Measurements from ENCODE around the gene ZNF500.

ZNF500 gene

DNA sequence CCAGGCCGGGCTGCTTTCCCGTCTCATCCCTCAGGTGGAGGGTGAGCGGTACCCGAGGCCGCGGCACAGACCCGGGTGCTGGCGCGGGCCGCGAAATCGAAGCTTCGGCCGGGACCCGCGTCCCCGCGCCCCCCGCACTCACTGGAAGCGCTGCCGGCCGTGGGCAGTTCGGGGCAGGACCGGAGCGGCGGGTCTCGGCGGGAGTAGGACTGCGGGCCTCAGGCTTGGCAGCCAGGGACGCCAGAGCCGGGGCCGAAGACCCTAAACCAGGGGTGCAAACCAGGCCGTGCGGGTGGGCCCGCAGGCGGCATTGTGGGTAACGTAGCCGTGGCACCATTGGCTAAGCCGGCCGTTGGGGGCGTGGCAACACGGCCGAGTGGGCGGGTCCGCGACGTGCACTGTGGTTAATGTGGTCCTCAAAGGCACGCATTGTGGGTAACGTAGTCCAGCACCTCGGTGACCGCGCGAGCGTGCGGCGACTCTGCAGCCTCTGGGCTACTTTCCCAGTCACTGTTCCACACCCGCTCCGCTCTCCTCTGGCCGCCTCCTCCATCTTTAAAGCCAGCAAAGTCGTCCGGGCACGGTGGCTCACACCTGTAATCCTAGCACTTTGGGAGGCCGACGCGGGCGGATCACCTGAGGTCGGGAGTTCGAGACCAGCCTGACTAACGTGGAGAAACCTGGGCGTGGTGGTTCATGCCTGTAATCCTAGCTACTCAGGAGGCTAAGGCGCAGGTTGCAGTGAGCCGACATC is at the start of gene ZNF500:
ZNF500 (minus strand) TSS at position 288 of the 754 bp plus-strand sequence. CDS start 1,184 bp downstream, outside the sequence.
- TF ChIP-seq GATA3 (IDR thresholded peaks at IDR 0.05; ENCODE audit: low read depth, low read length) (no peak), GATA2 (IDR thresholded peaks at IDR 0.05; ENCODE audit: low read depth, low read length) (no peak)

DNA sequence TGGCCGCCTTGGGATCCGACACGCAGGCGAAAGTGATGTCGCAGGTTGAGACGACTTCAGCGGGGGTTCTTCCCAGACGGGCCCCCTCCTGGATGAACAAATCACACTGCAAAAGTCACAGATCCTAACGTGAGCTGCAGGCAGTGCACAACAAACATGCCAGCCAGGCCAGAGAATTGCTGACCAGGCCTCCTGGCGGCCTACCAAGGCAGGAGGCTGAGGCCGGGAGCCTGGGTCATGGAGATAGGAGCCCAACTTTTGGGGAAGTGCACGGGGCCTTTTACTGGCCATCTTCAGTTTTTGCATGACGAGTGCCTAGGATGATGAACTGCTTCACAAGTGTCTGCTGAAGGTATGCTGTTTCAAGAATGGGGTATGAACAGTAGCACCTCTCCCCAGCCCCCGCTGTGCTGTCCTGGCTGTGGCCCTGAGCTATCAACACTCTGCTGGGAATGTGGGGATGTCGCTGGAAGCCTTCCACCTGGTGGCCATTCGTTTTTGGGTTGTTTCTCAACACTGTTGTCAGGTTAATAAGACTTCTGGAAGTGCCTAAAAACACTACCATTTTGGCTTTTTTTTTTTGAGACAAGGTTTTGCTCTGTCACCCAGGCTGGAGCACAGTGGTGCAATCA is 47.7 kb upstream of the ZNF500 start:
- TF ChIP-seq GATA2 (IDR thresholded peaks at IDR 0.05; ENCODE audit: low read depth, low read length) (no peak), GATA3 (IDR thresholded peaks at IDR 0.05; ENCODE audit: low read depth, low read length) (no peak)

DNA sequence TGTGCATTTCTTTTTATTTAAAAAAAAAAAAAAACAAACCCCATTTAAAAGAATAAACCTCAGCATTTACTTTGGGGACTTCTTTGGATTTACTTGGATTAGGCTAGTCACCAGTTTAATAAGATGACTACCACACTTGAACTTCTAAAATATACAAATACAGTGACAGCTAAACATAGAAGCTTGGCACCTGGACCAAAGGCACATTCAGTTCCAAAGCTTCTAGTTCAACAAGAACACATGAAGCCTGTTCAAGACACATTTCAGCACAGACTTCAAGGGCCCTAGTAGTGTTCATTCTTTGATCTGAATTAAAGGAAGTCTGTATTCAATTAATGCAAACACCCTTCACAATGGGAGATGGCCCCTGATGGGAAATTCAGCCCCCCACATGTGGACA is 47.1 kb upstream of the ZNF500 start:
- TF ChIP-seq GATA2 (IDR thresholded peaks at IDR 0.05; ENCODE audit: low read depth, low read length) (no peak), GATA3 (IDR thresholded peaks at IDR 0.05; ENCODE audit: low read depth, low read length) (no peak)

DNA sequence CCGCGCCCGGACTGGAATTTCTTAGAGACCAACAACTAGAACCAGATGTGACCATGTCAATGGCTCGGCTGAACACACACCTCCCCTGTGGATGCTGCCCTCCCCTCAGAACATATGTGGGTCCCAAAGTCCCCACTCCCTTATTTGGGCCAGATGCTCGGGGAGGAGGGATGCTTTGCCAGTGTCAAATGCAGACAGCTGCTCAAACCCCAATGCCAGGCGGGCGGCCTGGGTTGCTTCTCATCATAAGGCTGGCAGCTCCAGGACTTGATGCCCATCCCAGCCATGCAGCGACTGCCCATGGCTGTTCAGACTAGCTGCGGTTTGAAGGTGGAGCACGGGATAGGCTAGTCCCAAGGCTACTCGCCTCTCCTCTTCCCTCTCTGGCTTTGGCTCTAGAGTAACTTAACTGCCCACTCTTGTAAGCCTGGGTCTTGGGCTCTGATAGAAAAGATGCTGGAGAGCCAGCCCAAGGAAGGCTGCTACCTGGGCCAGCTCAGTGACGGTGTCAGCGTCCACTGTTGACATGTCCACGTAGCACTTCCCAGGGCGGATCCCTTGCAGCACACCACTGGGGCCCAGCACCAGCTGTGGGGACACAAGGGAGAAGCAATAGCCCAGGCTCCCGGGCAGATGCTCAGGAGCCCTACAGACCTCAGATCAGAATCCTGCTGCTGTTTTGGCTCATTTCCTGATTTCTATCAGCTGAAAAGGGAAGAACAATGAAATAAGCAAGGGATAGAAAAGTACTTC is 46.5 kb upstream of the ZNF500 start:
- no peak for TF ChIP-seq GATA3 (IDR thresholded peaks at IDR 0.05; ENCODE audit: low read depth, low read length)
- no peak for TF ChIP-seq GATA2 (IDR thresholded peaks at IDR 0.05; ENCODE audit: low read depth, low read length)

DNA sequence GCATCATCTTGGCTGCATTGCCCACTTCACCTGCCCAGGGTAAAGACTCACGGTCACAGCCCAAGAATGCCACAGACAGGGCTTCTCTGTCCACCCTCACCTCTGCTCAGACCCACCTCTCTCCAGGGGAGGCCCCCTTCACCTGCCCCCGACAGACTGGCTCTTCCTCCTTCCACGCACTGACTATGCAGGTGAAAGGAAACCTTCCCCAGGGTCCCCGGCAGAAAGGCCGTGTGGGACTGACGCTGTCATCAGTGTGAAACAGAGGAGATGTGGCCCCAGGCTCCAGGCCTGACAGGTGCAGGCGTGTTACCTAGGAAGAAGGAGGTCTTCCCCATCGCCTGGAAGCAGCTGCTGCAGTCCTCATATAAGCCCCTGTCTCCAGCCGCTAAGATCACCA is 44.8 kb upstream of the ZNF500 start:
- TF ChIP-seq GATA3 (IDR thresholded peaks at IDR 0.05; ENCODE audit: low read depth, low read length) (no peak), GATA2 (IDR thresholded peaks at IDR 0.05; ENCODE audit: low read depth, low read length) (no peak)

DNA sequence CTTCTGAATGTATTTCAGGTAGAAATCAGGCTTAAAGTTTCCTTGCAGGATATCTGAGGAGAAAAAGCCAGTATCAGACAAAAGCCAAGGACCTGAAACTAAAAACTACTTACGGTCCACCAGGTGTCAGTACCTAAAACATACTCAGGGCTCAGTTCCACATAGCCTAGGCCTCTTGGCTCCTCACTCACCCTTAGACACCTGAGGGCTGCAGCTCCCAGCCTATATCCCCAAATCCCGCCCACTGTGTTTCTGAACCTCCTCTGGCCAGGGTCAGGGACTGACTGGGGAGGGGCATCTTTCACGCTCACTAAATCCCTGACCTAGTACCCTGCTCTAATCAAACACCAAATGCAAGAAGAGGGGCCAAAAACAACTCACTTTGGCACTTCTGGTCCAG is 44.3 kb upstream of the ZNF500 start:
- TF ChIP-seq GATA3 (IDR thresholded peaks at IDR 0.05; ENCODE audit: low read depth, low read length): no peak
- TF ChIP-seq GATA2 (IDR thresholded peaks at IDR 0.05; ENCODE audit: low read depth, low read length): no peak

DNA sequence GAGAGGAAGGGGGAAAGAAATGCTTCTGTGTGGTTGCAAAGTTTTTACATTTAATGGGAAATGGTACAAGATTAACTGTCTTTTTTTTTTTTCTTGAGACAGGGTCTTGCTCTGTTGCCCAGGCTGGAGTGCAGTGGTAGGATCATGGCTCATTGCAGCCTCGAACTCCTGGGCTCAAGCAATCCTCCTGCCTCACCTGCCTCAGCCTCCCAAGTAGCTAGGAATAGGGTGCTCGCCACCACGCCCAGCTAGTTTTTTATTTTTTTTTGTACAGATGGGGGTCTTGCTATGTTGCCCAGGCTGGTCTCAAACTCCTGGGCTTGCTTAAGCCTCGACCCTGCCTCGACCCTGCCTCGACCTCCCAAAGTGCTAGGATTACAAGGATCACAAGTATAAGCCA is 39.3 kb upstream of the ZNF500 start:
- no peak for TF ChIP-seq GATA2 (IDR thresholded peaks at IDR 0.05; ENCODE audit: low read depth, low read length)
- no peak for TF ChIP-seq GATA3 (IDR thresholded peaks at IDR 0.05; ENCODE audit: low read depth, low read length)

DNA sequence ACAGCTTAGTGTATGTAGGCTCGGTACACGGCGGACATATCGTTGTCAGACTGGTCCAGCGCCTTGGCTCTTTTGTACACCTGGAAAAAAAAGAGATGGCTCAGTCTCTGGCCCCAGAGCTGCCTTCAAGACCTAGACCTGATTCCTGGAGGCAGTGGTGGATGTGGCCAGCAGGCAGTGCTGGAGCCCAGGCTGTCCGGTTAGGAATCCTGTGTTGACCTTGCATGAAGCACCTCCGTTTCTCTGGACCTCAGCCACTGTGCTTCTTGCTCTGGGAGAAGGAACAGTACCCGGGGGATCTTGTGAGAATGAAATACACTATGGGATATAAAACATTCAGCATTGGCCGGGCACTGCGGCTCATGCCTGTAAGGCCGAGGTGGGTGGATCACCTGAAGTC is 38.3 kb upstream of the ZNF500 start:
- no peak for TF ChIP-seq GATA3 (IDR thresholded peaks at IDR 0.05; ENCODE audit: low read depth, low read length)
- no peak for TF ChIP-seq GATA2 (IDR thresholded peaks at IDR 0.05; ENCODE audit: low read depth, low read length)

DNA sequence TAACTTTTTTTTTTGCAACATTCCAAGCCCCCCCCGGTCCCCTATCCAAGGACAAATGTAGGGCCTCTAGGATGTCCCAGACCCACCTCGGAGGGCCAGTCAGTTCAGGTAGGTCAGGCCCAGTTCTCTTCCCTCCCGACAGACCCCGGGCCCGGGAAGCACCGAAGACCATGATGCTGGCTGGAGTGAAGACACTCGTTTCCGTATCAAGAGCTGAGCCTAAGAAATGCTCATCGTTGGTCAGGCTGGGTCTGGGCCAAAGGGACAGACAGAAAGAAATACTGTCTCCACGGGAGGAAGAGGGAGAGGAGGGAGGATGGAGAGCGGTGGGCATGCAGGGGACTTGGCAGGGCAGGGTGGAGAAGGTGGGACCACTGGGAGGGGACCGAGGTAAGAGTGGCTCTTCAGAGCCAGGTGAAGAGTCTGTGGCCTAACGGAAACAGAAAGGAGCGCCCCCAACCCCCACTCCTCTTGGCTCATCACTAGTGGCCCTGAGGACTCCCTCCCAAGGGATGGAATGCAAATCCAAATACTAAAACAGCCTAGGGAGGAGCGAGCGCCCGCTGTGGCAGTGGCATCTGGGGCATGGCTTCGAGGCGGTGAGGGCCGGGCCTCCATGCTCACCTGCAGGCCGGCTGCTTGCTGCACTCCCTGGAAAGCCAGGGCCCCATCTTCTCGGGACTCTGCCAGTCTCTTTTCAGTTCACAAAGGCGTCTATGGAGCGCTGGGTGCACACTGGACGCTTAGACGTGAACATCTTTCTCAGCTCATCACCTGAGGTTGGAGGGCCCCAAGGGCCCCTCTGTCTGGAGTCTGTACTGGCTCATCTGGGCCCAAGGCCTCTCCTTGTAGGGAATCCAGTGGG is 37.2 kb upstream of the ZNF500 start:
- no peak for TF ChIP-seq GATA3 (IDR thresholded peaks at IDR 0.05; ENCODE audit: low read depth, low read length)
- TF ChIP-seq GATA2 (IDR thresholded peaks at IDR 0.05; ENCODE audit: low read depth, low read length): no peak

DNA sequence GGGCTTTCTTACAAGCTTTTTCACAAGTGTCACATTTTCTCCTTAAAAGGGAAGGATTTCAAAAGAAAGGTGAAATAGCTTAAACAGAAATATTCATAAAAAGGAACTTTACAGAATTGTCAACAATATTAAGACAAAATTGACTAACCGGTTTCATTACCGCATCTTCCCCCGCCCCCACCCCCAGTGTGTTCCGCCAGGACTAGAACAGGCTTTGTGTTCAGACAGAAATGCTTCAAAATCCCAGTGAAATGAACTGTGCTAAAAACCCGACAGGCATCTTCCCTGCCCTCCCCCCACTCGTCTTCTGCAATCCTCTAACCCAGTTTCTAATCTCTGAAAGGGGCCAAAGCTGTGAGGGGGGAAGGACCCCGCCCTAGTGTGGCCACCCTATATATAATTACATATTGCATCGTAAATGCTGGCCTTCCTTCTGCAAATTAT is 36.5 kb upstream of the ZNF500 start:
- TF ChIP-seq GATA2 (IDR thresholded peaks at IDR 0.05; ENCODE audit: low read depth, low read length): no peak
- TF ChIP-seq GATA3 (IDR thresholded peaks at IDR 0.05; ENCODE audit: low read depth, low read length): no peak

DNA sequence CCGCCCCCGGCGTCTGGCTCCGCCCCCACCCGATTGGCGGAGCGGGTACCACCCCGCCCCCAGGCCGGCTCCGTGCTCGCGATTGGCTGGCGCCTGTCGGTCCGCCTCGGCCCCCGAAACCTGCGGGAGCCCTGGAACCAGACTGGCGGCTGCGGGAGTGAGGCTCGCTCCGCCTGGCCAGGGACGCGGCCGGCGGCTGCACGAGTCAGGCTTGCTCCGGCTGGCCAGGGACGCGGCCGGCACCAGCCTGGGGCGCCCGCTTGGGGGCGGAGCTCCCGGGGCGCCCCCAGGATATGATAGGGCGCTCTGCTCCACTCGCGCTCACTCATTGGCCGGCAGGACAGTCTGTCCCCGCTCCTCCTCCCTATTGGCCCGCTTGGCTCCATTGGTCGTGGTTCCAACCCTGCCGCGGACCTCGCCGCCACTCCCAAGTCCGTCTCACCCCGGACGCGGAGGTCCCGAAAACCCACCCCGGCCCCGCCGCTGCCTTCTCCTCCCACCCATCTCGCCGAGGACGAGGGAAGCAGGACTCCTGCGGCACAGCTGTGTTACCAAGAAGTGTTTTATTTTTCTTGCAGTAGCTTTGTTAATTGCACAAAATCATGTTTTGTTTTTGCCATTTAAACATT is 35.8 kb upstream of the ZNF500 start:
- TF ChIP-seq GATA3 (IDR thresholded peaks at IDR 0.05; ENCODE audit: low read depth, low read length) (no peak), GATA2 (IDR thresholded peaks at IDR 0.05; ENCODE audit: low read depth, low read length) (no peak)

DNA sequence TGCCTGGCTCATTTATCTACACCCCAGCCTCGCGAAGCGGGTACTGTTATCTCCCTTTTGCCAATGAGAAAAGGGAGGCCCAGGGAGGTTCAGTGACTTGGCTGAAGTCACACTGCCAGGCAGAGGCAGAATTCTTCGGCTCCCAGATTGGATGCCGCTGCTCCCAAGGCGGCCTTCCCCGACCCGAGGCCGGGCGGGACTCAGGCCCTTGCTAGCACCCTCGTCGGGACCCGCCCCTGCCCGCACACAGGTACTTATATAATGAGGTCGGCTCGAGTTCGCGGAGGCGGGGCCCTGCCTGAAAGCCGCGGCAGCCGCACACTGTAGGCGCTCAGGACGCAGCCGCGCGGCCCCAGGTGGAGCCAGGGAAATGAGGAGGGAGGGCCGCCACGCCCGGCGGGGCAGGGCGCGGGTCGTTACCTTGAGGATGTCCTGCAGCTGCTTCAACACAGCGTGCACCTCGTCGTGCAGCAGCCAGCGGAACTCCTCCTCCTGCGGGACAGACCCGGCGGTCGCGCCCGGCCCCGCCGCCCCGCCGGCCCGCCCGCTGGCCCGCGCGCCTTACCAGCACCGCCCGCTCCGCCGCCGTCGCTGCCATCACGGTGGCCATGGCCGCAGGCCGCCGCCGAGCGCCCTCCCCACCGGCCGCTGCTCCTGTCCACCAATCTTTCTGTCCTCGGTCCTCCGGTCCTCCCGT is 35.1 kb upstream of the ZNF500 start, which contains the start of gene ROGDI:
ROGDI (minus strand) TSS at position 672 of the 697 bp plus-strand sequence; CDS start at position 610, 62 bp downstream.
- TF ChIP-seq GATA3 (IDR thresholded peaks at IDR 0.05; ENCODE audit: low read depth, low read length) (no peak), GATA2 (IDR thresholded peaks at IDR 0.05; ENCODE audit: low read depth, low read length) (no peak)
